CD4-positive, alpha-beta memory T cell (primary cell): Measurements from ENCODE around the gene KRTAP12-4. TPM values are rescaled to one million over a fixed set of nuclear protein-coding genes. Genes with fewer than 3 reads are reported as not detected.
A peak's percentile ranks its signal among the peaks of the same experiment; 100 is the strongest.
"Not testable (repeated sequence)": the region's sequence is repeated elsewhere in the genome, so short reads cannot be mapped to it uniquely, and the experiment has no call there.

Source experiments
- CTCF ChIA-PET: fragments of 350-600 bp; sonication (Branson Sonifier 250); formaldehyde crosslinking; loops from one replicate; lab custom pipeline; 2021; ENCODE audit warnings: inconsistent platforms; ENCODE audit not compliant: partially characterized antibody; lab: Charles Lee
- POLR2A ChIA-PET: fragments of 350-600 bp; sonication (Branson Sonifier 250); formaldehyde crosslinking; loops from one replicate; lab custom pipeline; 2021; ENCODE audit not compliant: partially characterized antibody; lab: Charles Lee
- DNase-seq, 5 donors: peaks; one replicate each; pipeline versions ENCODE4 v3.0.0 to v3.0.0-alpha.2; 2020 to 2022; ENCODE audit warnings: mixed read lengths in 1 of 5
- H3K27ac ChIP-seq: one replicate; pipeline ENCODE4 v1.7.0; 2013; ENCODE audit warnings: low read depth, low read length
- H3K27me3 ChIP-seq: 2 replicates; pipeline ENCODE4 v1.7.0; 2013; ENCODE audit warnings: mild to moderate bottlenecking, low read length, moderate library complexity; ENCODE audit not compliant: insufficient read depth
- H3K36me3 ChIP-seq: 2 replicates; pipeline ENCODE4 v1.7.0; 2013; ENCODE audit warnings: mild to moderate bottlenecking, low read length, moderate library complexity; ENCODE audit not compliant: insufficient read depth
- H3K4me1 ChIP-seq: 2 replicates; pipeline ENCODE4 v1.7.0; 2013; ENCODE audit warnings: mild to moderate bottlenecking, low read length, moderate library complexity; ENCODE audit not compliant: insufficient read depth
- H3K4me3 ChIP-seq, 2 donors: one replicate each; pipeline ENCODE4 v1.7.0; 2013; ENCODE audit warnings: low read length in 2 of 2, mild to moderate bottlenecking in 1 of 2
- H3K9me3 ChIP-seq, 2 donors: one replicate each; pipeline ENCODE4 v1.7.0; 2013; ENCODE audit warnings: low read length in 2 of 2, control low read depth in 1 of 2; ENCODE audit not compliant: control insufficient read depth in 1 of 2
- H3K27ac Mint-ChIP-seq, 7 donors: one replicate each; pipeline ENCODE4 v1.8.0; 2020 to 2021; ENCODE audit warnings: mixed read lengths in 7 of 7, mild to moderate bottlenecking in 6 of 7, inconsistent platforms in 3 of 7, moderate library complexity in 3 of 7
- H3K27me3 Mint-ChIP-seq, 2 donors: one replicate each; pipeline ENCODE4 v1.8.0; 2020 to 2021; ENCODE audit warnings: mixed read lengths in 2 of 2
- H3K36me3 Mint-ChIP-seq, 2 donors: one replicate each; pipeline ENCODE4 v1.8.0; 2020 to 2021; ENCODE audit warnings: mixed read lengths in 2 of 2, inconsistent platforms in 1 of 2, mild to moderate bottlenecking in 1 of 2
- H3K4me1 Mint-ChIP-seq, 4 donors: one replicate each; pipeline ENCODE4 v1.8.0; 2020 to 2021; ENCODE audit warnings: mixed read lengths in 4 of 4, mild to moderate bottlenecking in 1 of 4
- H3K4me3 Mint-ChIP-seq, 8 donors: one replicate each; pipeline ENCODE4 v1.8.0; 2020 to 2021; ENCODE audit warnings: mixed read lengths in 8 of 8, mild to moderate bottlenecking in 7 of 8, moderate library complexity in 6 of 8, inconsistent platforms in 3 of 8
- H3K9me3 Mint-ChIP-seq, 8 donors: one replicate each; pipeline ENCODE4 v1.8.0; 2020 to 2021; ENCODE audit warnings: mixed read lengths in 8 of 8, mild to moderate bottlenecking in 5 of 8, inconsistent platforms in 3 of 8, moderate library complexity in 1 of 8
- intact Hi-C: fragments of 100-400 bp; cut with micrococcal nuclease; formaldehyde crosslinking; loops from one replicate; pipeline ENCODE4 v1.15.1; 2023
- polyA plus RNA-seq, 2 donors: library from polyadenylated mRNA; unstranded; fragments of 300-500 nt; fragmentation: Illumina TruSeq; gene quantifications; one replicate each; pipeline ENCODE4 v1.2.3, GENCODE V29; 2021
- total RNA-seq, 2 experiments: library from RNA; stranded (reverse); gene quantifications; one replicate each; pipeline ENCODE4 v1.2.3, GENCODE V29; 2021

Gene KRTAP12-4
- total and polyA plus RNA-seq, 4 experiments from 2014 or later = not detected

DNA sequence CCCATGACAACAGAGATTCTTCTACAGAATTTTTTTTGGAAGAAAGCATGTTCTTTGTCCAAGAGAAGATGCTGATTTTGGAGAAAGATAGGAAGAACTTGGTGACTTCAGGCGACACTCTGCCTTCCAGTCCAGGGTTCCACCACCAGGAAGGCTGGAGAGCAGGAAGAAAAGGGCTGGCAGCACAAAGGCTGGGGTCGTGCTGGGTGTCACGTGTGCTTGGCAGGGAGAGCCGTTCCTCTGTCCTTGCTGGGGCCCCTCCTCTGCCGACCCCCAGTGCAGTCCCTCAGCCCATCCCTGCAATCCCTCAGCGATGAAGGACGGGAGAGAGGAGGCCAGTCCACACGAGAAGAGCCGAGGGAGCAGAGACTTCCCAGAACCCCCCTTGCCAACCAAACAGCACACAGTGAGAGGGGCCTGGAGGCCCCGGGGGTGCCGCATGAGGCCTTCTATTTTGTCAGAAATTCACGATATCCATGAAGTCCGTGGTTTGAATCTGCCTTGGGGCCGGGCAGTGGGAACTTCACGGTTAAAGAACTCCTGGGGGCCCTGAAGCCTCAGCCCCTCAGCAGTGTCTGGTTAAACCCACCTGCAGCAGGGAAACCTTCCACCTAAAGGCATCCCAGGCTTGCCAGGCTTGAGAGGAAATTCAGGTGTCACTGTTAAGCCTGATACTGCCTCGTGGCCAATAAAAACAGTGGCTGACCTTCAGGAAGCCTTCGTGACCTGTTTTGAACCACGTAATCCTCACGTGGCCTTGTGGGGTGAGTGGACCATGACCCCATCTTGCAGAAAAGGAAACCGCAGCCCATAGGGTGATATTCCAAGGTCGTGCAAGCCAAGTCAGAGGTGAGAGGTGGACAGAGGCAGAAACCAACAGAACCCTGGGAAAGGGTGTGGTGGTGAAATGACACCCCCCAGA, 45.9 kb upstream of the KRTAP12-4 start:
- Histone ChIP-seq H3K4me1 (no peaks in the 10 kb centered on the region), H3K27ac (no peak overlapping the region), H3K9me3 (no peaks in the 10 kb centered on the region), H3K27me3 (peaks cover 30% of the 10 kb centered on the region), H3K4me3 (no peak overlapping the region), H3K36me3 (no peaks in the 10 kb centered on the region)
- no peak overlapping the region for H3K4me3 Mint-ChIP-seq
- no peaks in the 10 kb centered on the region for H3K36me3 Mint-ChIP-seq
- intact Hi-C loops = no loop called here
- peaks cover 57 to 61% of the 10 kb centered on the region in 2 donors for H3K27me3 Mint-ChIP-seq
- DNase-seq = no peak
- no peak overlapping the region for H3K27ac Mint-ChIP-seq
- peaks cover 0 to 12% (median 11%) of the 10 kb centered on the region in 8 donors for H3K9me3 Mint-ChIP-seq
- peaks cover 1 to 16% (median 3%) of the 10 kb centered on the region in 4 donors for H3K4me1 Mint-ChIP-seq
- ChIA-PET CTCF (interaction anchor here (1.1 kb wide), 1 partner anchor 42 kb away, joined by 3 read pairs; no protein-coding TSS in a partner anchor), POLR2A (no interaction called here)

DNA sequence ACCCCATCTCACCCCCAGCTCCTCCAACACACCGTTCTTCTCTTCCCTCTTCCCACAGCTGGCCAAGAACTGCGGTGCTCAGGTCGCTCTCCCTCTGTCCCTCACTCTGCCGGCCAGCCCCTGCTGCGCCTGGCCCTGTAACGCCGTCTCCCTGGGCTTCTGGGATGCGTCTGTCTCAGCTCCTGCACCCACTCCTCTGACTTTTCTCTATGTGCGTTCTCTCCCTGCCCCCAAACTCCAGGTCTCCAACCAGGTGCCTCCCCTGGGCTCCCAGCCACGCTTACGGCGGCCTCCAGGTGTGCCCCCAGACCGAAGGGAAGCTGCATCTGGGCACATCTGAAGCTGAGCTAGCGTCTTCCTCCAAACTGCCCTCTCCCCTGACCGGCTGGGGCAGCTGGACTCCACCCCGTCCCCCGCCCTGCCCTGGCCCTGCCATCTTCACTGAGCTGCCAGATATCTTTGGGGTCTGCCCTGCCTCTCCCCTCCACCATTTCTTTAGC, 45.1 kb upstream of the KRTAP12-4 start:
- H3K9me3 ChIP-seq = no peaks in the 10 kb centered on the region
- H3K4me1 Mint-ChIP-seq = peaks cover 1 to 16% (median 9%) of the 10 kb centered on the region in 4 donors
- no peak overlapping the region for H3K27ac Mint-ChIP-seq
- peaks cover 50 to 54% of the 10 kb centered on the region in 2 donors for H3K27me3 Mint-ChIP-seq
- ChIA-PET POLR2A (no interaction called here), CTCF (no interaction called here)
- H3K4me3 Mint-ChIP-seq = no peak overlapping the region
- DNase-seq = no peak
- no peaks in the 10 kb centered on the region for H3K36me3 Mint-ChIP-seq
- peaks cover 0 to 5% (median 3%) of the 10 kb centered on the region in 8 donors for H3K9me3 Mint-ChIP-seq
- no peaks in the 10 kb centered on the region for H3K4me1 ChIP-seq
- intact Hi-C loops = no loop called here
- H3K27ac ChIP-seq = no peak overlapping the region
- H3K4me3 ChIP-seq = no peak overlapping the region
- peaks cover 27% of the 10 kb centered on the region for H3K27me3 ChIP-seq
- no peaks in the 10 kb centered on the region for H3K36me3 ChIP-seq

DNA sequence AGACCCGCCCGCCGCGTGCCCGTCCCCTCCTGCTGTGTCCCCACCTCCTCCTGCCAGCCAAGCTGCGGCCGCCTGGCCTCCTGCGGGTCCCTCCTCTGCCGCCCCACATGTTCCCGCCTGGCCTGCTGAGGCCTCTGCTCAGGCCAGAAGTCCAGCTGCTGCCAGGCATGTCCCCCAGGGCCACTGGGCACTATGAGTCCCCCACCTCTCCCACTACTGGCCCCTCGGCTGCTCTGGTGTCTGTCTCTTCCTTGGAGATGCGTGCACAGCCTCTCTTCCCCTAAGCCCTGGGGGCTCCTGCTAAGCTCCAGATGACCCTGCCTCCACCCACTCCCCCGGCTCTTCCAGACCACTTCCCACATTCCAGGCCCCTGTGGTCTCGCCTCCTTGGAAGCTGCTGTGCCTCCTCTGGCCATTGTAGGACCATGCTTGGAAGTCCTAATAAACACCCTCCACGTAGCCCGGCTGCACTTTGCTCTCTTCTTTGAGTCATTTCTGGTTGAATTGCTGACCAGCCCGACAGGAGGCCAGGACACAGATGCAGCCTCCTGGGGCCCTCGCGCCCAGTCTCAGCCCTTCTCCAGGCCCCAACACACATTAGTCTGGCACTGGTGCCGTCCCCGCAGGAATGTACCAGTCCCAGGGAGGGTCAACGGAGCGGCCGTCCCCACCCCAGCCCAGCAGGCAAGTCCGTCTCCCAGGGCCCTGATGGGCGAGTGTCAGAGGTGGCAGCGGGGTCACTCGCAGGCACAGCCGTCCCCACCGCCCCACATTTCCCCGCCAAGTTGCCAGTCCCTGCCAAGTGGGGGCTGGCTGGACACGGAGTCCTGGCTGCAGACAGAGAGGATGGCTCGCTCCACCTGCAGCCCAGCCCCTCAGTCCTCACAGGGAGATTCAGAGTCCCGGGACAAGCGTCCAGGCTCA, 43.6 kb upstream of the KRTAP12-4 start:
- Mint-ChIP-seq H3K36me3 (no peaks in the 10 kb centered on the region), H3K27me3 (peaks cover 43 to 48% of the 10 kb centered on the region in 2 donors), H3K27ac (no peak overlapping the region)

DNA sequence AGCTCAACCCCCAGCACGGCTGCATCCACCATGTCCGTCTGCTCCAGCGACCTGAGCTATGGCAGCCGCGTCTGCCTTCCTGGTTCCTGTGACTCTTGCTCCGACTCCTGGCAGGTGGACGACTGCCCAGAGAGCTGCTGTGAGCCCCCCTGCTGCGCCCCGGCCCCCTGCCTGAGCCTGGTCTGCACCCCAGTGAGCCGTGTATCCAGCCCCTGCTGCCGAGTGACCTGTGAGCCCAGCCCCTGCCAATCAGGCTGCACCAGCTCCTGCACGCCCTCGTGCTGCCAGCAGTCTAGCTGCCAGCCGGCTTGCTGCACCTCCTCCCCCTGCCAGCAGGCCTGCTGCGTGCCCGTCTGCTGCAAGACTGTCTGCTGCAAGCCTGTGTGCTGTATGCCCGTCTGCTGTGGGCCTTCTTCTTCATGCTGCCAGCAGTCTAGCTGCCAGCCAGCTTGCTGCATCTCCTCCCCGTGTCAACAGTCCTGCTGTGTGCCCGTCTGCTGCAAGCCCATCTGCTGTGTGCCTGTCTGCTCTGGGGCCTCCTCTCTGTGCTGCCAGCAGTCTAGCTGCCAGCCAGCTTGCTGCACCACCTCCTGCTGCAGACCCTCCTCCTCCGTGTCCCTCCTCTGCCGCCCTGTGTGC, 42.8 kb upstream of the KRTAP12-4 start, which contains the start of gene KRTAP10-12:
TSS of gene KRTAP10-12 (plus strand) at position 1 of the 639 bp plus-strand sequence. CDS start at position 31, 30 bp downstream.
- ChIA-PET POLR2A (interaction anchor here (1.6 kb wide), 1 partner anchor 78 kb away, joined by 4 read pairs; no protein-coding TSS in a partner anchor), CTCF (interaction anchor here (1.6 kb wide), 1 partner anchor 187 kb away, joined by 5 read pairs; no protein-coding TSS in a partner anchor)
- peak within 1 kb of the TSS in 1 of 7 donors; percentile 15 for H3K27ac Mint-ChIP-seq
- H3K9me3 Mint-ChIP-seq = peaks cover 2 to 14% (median 8%) of the 10 kb centered on the region in 8 donors
- peaks cover 4 to 18% (median 12%) of the 10 kb centered on the region in 4 donors for H3K4me1 Mint-ChIP-seq
- H3K4me3 Mint-ChIP-seq, H3K36me3 ChIP-seq, H3K27ac ChIP-seq, intact Hi-C loops, H3K36me3 Mint-ChIP-seq, H3K4me1 ChIP-seq, DNase-seq, H3K9me3 ChIP-seq, H3K4me3 ChIP-seq: not testable (repeated sequence)
- H3K27me3 Mint-ChIP-seq = peaks cover 36 to 42% of the 10 kb centered on the region in 2 donors
- H3K27me3 ChIP-seq = peaks cover 10% of the 10 kb centered on the region

More for the DNA sequence above, 43.6 kb upstream of the KRTAP12-4 start:
- Mint-ChIP-seq H3K9me3 (peaks cover 0 to 6% (median 2%) of the 10 kb centered on the region in 8 donors), H3K4me3 (no peak overlapping the region), H3K4me1 (peaks cover 4 to 18% (median 12%) of the 10 kb centered on the region in 4 donors)
- H3K9me3 ChIP-seq = no peaks in the 10 kb centered on the region
- DNase-seq = no peak
- intact Hi-C loops = no loop called here
- no peaks in the 10 kb centered on the region for H3K36me3 ChIP-seq
- ChIA-PET POLR2A (interaction anchor here (1.6 kb wide), 1 partner anchor 79 kb away, joined by 4 read pairs; no protein-coding TSS in a partner anchor), CTCF (no interaction called here)
- peaks cover 13% of the 10 kb centered on the region for H3K27me3 ChIP-seq
- no peaks in the 10 kb centered on the region for H3K4me1 ChIP-seq
- H3K27ac ChIP-seq = no peak overlapping the region
- H3K4me3 ChIP-seq = no peak overlapping the region

DNA sequence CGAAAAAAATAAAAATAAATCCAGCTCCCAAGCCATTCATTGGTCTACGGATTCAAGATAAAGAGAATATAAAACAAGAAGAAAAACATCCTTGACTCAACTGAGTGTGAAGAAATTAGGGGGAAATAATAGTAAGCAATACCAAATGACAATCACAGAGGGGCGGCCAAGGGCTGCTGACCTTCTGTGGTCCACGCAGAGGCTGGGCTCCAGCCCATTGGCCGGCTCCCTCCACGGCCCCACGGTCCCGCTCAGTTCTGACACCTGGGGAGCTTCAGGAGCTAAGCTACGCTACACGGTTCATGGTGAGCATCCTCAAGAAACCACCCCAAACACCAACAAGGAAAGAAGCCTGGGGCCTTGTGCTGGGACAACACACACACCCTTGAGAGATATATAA, 42.1 kb upstream of the KRTAP12-4 start:
- H3K27me3 Mint-ChIP-seq = peaks cover 30 to 38% of the 10 kb centered on the region in 2 donors
- DNase-seq = no peak
- ChIA-PET POLR2A (interaction anchor here (1.2 kb wide), 1 partner anchor 78 kb away, joined by 3 read pairs; no protein-coding TSS in a partner anchor), CTCF (interaction anchor here (1.6 kb wide), 1 partner anchor 186 kb away, joined by 5 read pairs; no protein-coding TSS in a partner anchor)
- no peaks in the 10 kb centered on the region for H3K4me1 ChIP-seq
- H3K36me3 Mint-ChIP-seq = peaks cover 2 to 7% of the 10 kb centered on the region in 2 donors
- no peaks in the 10 kb centered on the region for H3K9me3 ChIP-seq
- intact Hi-C loops = no loop called here
- H3K4me1 Mint-ChIP-seq = peaks cover 7 to 23% (median 14%) of the 10 kb centered on the region in 4 donors
- H3K9me3 Mint-ChIP-seq = peaks cover 2 to 19% (median 10%) of the 10 kb centered on the region in 8 donors
- H3K27me3 ChIP-seq = peaks cover 10% of the 10 kb centered on the region
- no peak overlapping the region for H3K27ac ChIP-seq
- no peak overlapping the region for H3K4me3 Mint-ChIP-seq
- H3K27ac Mint-ChIP-seq = no peak overlapping the region
- H3K36me3 ChIP-seq = no peaks in the 10 kb centered on the region
- no peak overlapping the region for H3K4me3 ChIP-seq

DNA sequence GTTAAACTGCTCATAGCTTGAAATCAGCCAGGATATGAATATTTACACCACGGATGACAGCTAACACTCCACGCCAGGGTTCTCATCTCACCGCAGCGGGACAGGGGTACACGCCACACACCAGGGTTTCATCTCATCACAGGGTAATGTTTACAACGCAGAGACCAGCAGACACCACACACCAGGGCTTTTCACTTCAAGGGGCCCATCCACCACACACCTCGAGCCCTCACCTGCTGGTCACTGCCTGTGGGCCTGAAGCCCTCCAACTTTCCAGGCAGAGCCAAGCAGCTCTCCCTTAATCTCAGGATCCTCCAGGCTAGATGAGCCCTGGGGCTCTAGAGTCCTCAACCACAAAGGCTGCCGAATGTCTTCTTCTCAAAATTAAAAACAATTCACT, 41.2 kb upstream of the KRTAP12-4 start:
- POLR2A ChIA-PET = interaction anchor here (1.2 to 1.4 kb wide), 3 partner anchors 42 to 77 kb away, joined by 3 to 5 read pairs (median 3); partner anchors contain the start of gene KRTAP12-4
- H3K27me3 Mint-ChIP-seq = peaks cover 25 to 31% of the 10 kb centered on the region in 2 donors
- peak overlapping the region in 1 of 7 donors; percentile 15 for H3K27ac Mint-ChIP-seq
- H3K4me1 Mint-ChIP-seq = peaks cover 7 to 25% (median 15%) of the 10 kb centered on the region in 4 donors
- no peaks in the 10 kb centered on the region for H3K4me1 ChIP-seq
- no peak for DNase-seq
- H3K27ac ChIP-seq = no peak overlapping the region
- peaks cover 2 to 7% of the 10 kb centered on the region in 2 donors for H3K36me3 Mint-ChIP-seq
- CTCF ChIA-PET = interaction anchor here (1.3 kb wide), 1 partner anchor 148 kb away, joined by 3 read pairs; no protein-coding TSS in a partner anchor
- no peaks in the 10 kb centered on the region for H3K36me3 ChIP-seq
- no peak overlapping the region for H3K4me3 Mint-ChIP-seq
- peaks cover 10% of the 10 kb centered on the region for H3K27me3 ChIP-seq
- intact Hi-C loops = no loop called here
- H3K4me3 ChIP-seq = no peak overlapping the region
- no peaks in the 10 kb centered on the region for H3K9me3 ChIP-seq
- peaks cover 2 to 19% (median 10%) of the 10 kb centered on the region in 8 donors for H3K9me3 Mint-ChIP-seq
